ENCODE measurements around the gene CAPZB. TPM values are rescaled to one million over a fixed set of nuclear protein-coding genes. Genes with fewer than 3 reads are reported as not detected.

Gene CAPZB
- polyA plus RNA-seq, 3 donors, result 290 to 504 (median 407) TPM

GRCh38 chr1:19458815-19459417 is 26.4 kb downstream of the CAPZB start:
- H3K27me3 Mint-ChIP-seq (ENCODE audit: low read depth in 3 of 3), result no peaks in the 10 kb centered on the region
- Histone ChIP-seq H3K27me3 (ENCODE audit: control insufficient read depth in 2 of 2, insufficient read depth in 2 of 2, low read length in 2 of 2) (no peaks in the 10 kb centered on the region), H3K36me3 (replicated peaks in 1 of 2; ENCODE audit: control insufficient read depth in 1 of 2, insufficient read depth in 2 of 2, low read length in 2 of 2) (peaks cover 2 to 20% of the 10 kb centered on the region in 2 donors), H3K27ac (ENCODE audit: low read depth in 1 of 2, low read length in 2 of 2) (peak overlapping the region in 1 of 2 donors; percentile 43), H3K4me1 (ENCODE audit: control insufficient read depth in 1 of 2, insufficient read depth in 2 of 2, low read length in 2 of 2) (peaks cover 26 to 47% of the 10 kb centered on the region in 2 donors), H3K9ac (ENCODE audit: insufficient read depth, low read length, poor library complexity, severe bottlenecking) (no peak overlapping the region), H3K4me2 (replicated peaks; ENCODE audit: extremely low read depth, low read length, poor library complexity, severe bottlenecking) (no peak overlapping the region), H3K9me3 (replicated peaks in 1 of 2; ENCODE audit: control insufficient read depth in 1 of 2, insufficient read depth in 1 of 2, low read length in 2 of 2) (no peaks in the 10 kb centered on the region), H4K20me1 (ENCODE audit: insufficient read depth, low read length) (peaks cover 100% of the 10 kb centered on the region), H3K79me2 (ENCODE audit: insufficient read depth, low read length) (peaks cover 99% of the 10 kb centered on the region), H2AFZ (ENCODE audit: insufficient read depth, low read depth, low read length, poor library complexity, severe bottlenecking) (no peak overlapping the region), H3K4me3 (replicated peaks in 1 of 3; ENCODE audit: low read depth in 2 of 3, low read length in 3 of 3) (no peak overlapping the region)
- peaks cover 16 to 43% of the 10 kb centered on the region in 2 donors for H3K36me3 Mint-ChIP-seq
- TF ChIP-seq CTCF (IDR thresholded peaks at IDR 0.05), result no peak
- no peak for DNase-seq
- H3K27ac Mint-ChIP-seq, result peak overlapping the region in 4 of 7 donors; percentile 20 to 76 (median 56)
- WGBS (ENCODE audit: insufficient coverage), result 0% methylated on average over 1 of the region's 6 CpGs
- H3K4me3 Mint-ChIP-seq, result no peak overlapping the region
- intact Hi-C loops (cut with micrococcal nuclease), result no loop called here
- H3K4me1 Mint-ChIP-seq, result peaks cover 60% of the 10 kb centered on the region
- peaks cover 0 to 2% (median 0%) of the 10 kb centered on the region in 7 donors for H3K9me3 Mint-ChIP-seq

- 100% methylated on average over 5 of the region's 8 CpGs for WGBS (ENCODE audit: insufficient coverage)
- Histone ChIP-seq H2AFZ (ENCODE audit: insufficient read depth, low read depth, low read length, poor library complexity, severe bottlenecking) (no peak overlapping the region), H3K9me3 (replicated peaks in 1 of 2; ENCODE audit: control insufficient read depth in 1 of 2, insufficient read depth in 1 of 2, low read length in 2 of 2) (no peaks in the 10 kb centered on the region), H3K36me3 (replicated peaks in 1 of 2; ENCODE audit: control insufficient read depth in 1 of 2, insufficient read depth in 2 of 2, low read length in 2 of 2) (peaks cover 2 to 20% of the 10 kb centered on the region in 2 donors), H3K9ac (ENCODE audit: insufficient read depth, low read length, poor library complexity, severe bottlenecking) (no peak overlapping the region), H3K79me2 (ENCODE audit: insufficient read depth, low read length) (peaks cover 99% of the 10 kb centered on the region), H3K4me1 (ENCODE audit: control insufficient read depth in 1 of 2, insufficient read depth in 2 of 2, low read length in 2 of 2) (peaks cover 22 to 42% of the 10 kb centered on the region in 2 donors), H4K20me1 (ENCODE audit: insufficient read depth, low read length) (peaks cover 100% of the 10 kb centered on the region), H3K27me3 (ENCODE audit: control insufficient read depth in 2 of 2, insufficient read depth in 2 of 2, low read length in 2 of 2) (no peaks in the 10 kb centered on the region), H3K4me2 (replicated peaks; ENCODE audit: extremely low read depth, low read length, poor library complexity, severe bottlenecking) (no peak overlapping the region), H3K27ac (ENCODE audit: low read depth in 1 of 2, low read length in 2 of 2) (peak overlapping the region in 1 of 2 donors; percentile 45), H3K4me3 (replicated peaks in 1 of 3; ENCODE audit: low read depth in 2 of 3, low read length in 3 of 3) (no peak overlapping the region)
- Mint-ChIP-seq H3K27me3 (ENCODE audit: low read depth in 3 of 3) (peaks cover 0 to 2% (median 0%) of the 10 kb centered on the region in 3 donors), H3K9me3 (peaks cover 0 to 2% (median 0%) of the 10 kb centered on the region in 7 donors), H3K4me3 (no peak overlapping the region), H3K27ac (no peak overlapping the region), H3K4me1 (peaks cover 54% of the 10 kb centered on the region), H3K36me3 (peaks cover 13 to 39% of the 10 kb centered on the region in 2 donors)
- no peak for TF ChIP-seq CTCF (IDR thresholded peaks at IDR 0.05)
- DNase-seq, result no peak
- intact Hi-C loops (cut with micrococcal nuclease), result no loop called here
Measured at GRCh38 chr1:19457607-19458006, 27.7 kb downstream of the CAPZB start.

Measured in CD14-positive monocyte (primary cell).